Activated CD4-positive, alpha-beta memory T cell treated with anti-CD3 and anti-CD28 coated beads for 36 hours (primary cell): ENCODE measurements around the gene LPIN2. TPM values are rescaled to one million over a fixed set of nuclear protein-coding genes. Genes with fewer than 3 reads are reported as not detected.

ENCODE experiments used
- CTCF ChIA-PET: fragments of 350-600 bp; sonication (Branson Sonifier 250); formaldehyde crosslinking; loops from one replicate; lab custom pipeline; 2021; ENCODE audit warnings: antibody characterized with exemption, inconsistent platforms; lab: Charles Lee
- POLR2A ChIA-PET: fragments of 350-600 bp; sonication (Branson Sonifier 250); formaldehyde crosslinking; loops from one replicate; lab custom pipeline; 2021; ENCODE audit warnings: antibody characterized with exemption; lab: Charles Lee
- DNase-seq: peaks from one replicate; pipeline ENCODE4 v3.0.0-alpha.2; 2020
- H3K27ac Mint-ChIP-seq: one replicate; pipeline ENCODE4 v1.8.0; 2021; ENCODE audit warnings: mixed read lengths
- H3K27me3 Mint-ChIP-seq: one replicate; pipeline ENCODE4 v1.8.0; 2021; ENCODE audit warnings: mixed read lengths
- H3K36me3 Mint-ChIP-seq: one replicate; pipeline ENCODE4 v1.8.0; 2021; ENCODE audit warnings: mixed read lengths
- H3K4me1 Mint-ChIP-seq: one replicate; pipeline ENCODE4 v1.8.0; 2021; ENCODE audit warnings: low read depth, mixed read lengths
- H3K4me3 Mint-ChIP-seq: one replicate; pipeline ENCODE4 v1.8.0; 2021; ENCODE audit warnings: mild to moderate bottlenecking, mixed read lengths
- H3K9me3 Mint-ChIP-seq: one replicate; pipeline ENCODE4 v1.8.0; 2021; ENCODE audit warnings: mixed read lengths
- intact Hi-C: fragments of 100-400 bp; cut with micrococcal nuclease; formaldehyde crosslinking; loops from one replicate; pipeline ENCODE4 v1.15.1; 2023
- total RNA-seq, 2 experiments: library from RNA; stranded (reverse); gene quantifications; one replicate each; pipeline ENCODE4 v1.2.3, GENCODE V29; 2021

The LPIN2 gene
- total RNA-seq, 2 experiments from 2014 or later, result 102 to 107 TPM

DNA sequence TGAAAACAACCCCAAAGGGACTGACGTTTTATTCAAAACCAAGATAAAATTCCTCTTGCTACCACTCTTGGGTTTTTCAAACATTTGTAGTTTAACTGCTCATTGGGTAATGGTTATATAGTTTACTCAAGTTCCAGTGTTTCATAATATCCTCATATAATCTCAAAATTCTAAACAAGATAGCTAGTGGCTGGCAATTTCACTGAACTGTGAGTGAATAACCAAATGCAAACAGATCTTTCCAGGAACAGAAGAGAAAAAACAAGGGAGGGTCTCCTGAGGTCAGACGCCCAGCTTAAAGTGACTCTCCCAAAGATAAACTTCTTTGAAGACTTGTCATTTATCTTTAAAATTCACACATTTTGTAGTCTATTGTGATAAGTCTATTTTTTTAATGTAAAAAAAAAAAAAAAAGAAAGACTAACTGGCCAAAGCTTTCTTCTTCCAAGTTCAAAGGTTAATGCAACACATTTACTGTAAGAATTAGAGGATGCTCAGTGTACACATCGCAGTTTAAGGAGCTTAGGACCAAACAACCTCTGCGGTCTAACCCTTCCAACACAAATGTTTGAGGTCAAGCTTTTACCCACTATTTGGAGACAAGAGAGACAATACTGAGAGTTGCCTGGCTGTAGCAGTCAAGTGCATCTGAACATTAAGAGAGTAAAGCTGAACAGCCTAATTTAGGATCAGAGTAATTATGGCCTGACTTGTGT, 26.6 kb downstream of the LPIN2 start:
- H3K9me3 Mint-ChIP-seq, result peaks cover 2% of the 10 kb centered on the region
- no peaks in the 10 kb centered on the region for H3K27me3 Mint-ChIP-seq
- peaks cover 79% of the 10 kb centered on the region for H3K4me1 Mint-ChIP-seq
- DNase-seq, result no peak
- no peak overlapping the region for H3K4me3 Mint-ChIP-seq
- POLR2A ChIA-PET, result interaction anchor here (0.7 to 1.5 kb wide), 2 partner anchors 14 to 32 kb away, joined by 4 read pairs; no protein-coding TSS in a partner anchor
- CTCF ChIA-PET, result interaction anchor here (0.9 to 6.4 kb wide), 20 partner anchors 8 to 261 kb away, joined by 3 to 185 read pairs (median 13); partner anchors contain the start of gene MYL12A
- intact Hi-C loops, result no loop called here
- peak overlapping the region; percentile 58 for H3K27ac Mint-ChIP-seq
- H3K36me3 Mint-ChIP-seq, result peaks cover 19% of the 10 kb centered on the region

DNA sequence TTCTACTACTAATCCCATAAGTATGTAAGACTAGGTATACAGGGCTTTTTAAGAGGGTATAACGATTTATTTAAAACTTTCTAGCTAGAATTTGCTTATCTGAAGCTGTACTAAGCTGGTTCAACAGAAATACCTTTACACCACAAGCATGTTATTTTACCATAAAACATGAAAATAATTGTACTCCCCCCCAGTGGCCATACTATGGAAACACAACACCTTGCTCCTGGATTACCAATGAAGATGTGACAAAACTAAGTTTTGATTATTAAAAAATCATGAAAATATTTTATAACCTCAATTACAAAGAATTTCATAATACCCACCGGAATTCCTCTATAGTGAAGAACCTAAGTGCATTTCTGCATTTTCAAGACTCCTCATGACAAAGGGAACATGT, 27.3 kb downstream of the LPIN2 start:
- ChIA-PET POLR2A (interaction anchor here (0.8 to 1.5 kb wide), 6 partner anchors 17 to 76 kb away, joined by 4 to 6 read pairs (median 4); partner anchors contain the start of gene LPIN2), CTCF (interaction anchor here (0.7 to 6.4 kb wide), 31 partner anchors 9 to 665 kb away, joined by 3 to 185 read pairs (median 6); partner anchors contain the start of gene MYL12A)
- Mint-ChIP-seq H3K36me3 (peaks cover 19% of the 10 kb centered on the region), H3K27me3 (no peaks in the 10 kb centered on the region), H3K4me1 (peaks cover 74% of the 10 kb centered on the region), H3K9me3 (no peaks in the 10 kb centered on the region), H3K4me3 (no peak overlapping the region), H3K27ac (peak overlapping the region; percentile 58)
- intact Hi-C loops, result loop anchor here (1.0 to 2.0 kb wide), 3 partner anchors 8 to 261 kb away; partner anchors contain the start of gene MYL12A
- no peak for DNase-seq

DNA sequence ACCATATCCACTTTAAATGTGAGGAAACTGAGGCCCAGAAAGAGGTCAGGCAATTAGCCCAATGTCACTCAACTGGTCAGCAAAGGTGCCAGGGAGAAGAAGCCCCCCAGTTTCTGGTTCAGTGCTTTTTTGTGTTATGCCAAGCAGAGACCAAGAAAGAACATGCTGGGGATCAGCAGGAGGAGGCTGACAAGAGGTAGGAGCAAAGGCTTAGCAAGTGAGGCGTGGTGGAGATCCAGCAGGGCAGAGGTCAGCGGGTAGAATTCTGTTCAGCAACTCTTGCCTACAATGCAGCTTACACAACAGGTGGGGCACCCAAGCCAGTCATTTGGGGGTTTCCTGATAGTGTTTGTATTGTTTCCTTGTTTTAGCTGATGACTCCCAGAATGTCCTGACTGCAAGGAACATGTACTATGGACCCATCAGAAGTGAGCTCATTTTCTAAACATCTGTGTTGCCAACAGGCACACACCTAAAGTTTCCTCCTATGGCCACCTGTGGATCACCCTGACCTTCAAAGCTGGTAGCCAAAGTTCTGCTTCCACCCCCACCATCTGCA, 28.2 kb downstream of the LPIN2 start:
- intact Hi-C loops, result loop anchor here (1.0 to 5.0 kb wide), 5 partner anchors 9 to 412 kb away; partner anchors contain the start of genes METTL4, MYL12A, NDC80 and SMCHD1
- CTCF ChIA-PET, result interaction anchor here (0.7 to 6.4 kb wide), 29 partner anchors 8 to 297 kb away, joined by 3 to 185 read pairs (median 6); partner anchors contain the start of gene MYL12A
- Mint-ChIP-seq H3K9me3 (no peaks in the 10 kb centered on the region), H3K36me3 (peaks cover 21% of the 10 kb centered on the region), H3K4me1 (peaks cover 75% of the 10 kb centered on the region), H3K27ac (peak overlapping the region; percentile 73), H3K4me3 (no peak overlapping the region), H3K27me3 (no peaks in the 10 kb centered on the region)
- DNase-seq, result no peak
- POLR2A ChIA-PET, result interaction anchor here (0.6 to 1.3 kb wide), 6 partner anchors 16 to 77 kb away, joined by 3 to 6 read pairs (median 4); partner anchors contain the start of gene LPIN2

DNA sequence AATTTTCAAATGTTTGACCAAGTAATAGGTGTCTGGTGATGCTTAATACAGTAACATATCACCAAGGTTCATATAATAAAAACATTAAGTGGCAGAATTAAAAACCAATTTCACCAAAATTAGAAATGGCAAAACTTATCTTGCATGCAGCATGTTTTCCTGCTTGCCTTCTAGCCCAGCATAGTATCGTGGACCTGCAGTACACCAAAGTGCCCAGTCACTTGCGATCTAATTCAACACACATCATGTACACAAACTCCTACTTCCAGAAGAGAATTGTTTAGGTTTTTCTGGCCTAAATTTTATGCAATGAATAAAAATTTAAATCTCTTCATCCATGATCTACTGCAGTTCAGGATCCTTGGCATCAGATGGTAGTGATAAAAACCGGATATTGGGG, 28.9 kb downstream of the LPIN2 start:
- Mint-ChIP-seq H3K27ac (peak overlapping the region; percentile 73), H3K4me3 (no peak overlapping the region), H3K36me3 (peaks cover 24% of the 10 kb centered on the region), H3K27me3 (no peaks in the 10 kb centered on the region), H3K9me3 (no peaks in the 10 kb centered on the region), H3K4me1 (peaks cover 76% of the 10 kb centered on the region)
- DNase-seq, result no peak
- intact Hi-C loops, result loop anchor here (2.0 to 5.0 kb wide), 3 partner anchors 263 to 412 kb away; partner anchors contain the start of genes METTL4, MYL12A, NDC80 and SMCHD1
- ChIA-PET POLR2A (no interaction called here), CTCF (interaction anchor here (1.5 to 6.4 kb wide), 5 partner anchors 11 to 59 kb away, joined by 3 to 185 read pairs (median 36); no protein-coding TSS in a partner anchor)

DNA sequence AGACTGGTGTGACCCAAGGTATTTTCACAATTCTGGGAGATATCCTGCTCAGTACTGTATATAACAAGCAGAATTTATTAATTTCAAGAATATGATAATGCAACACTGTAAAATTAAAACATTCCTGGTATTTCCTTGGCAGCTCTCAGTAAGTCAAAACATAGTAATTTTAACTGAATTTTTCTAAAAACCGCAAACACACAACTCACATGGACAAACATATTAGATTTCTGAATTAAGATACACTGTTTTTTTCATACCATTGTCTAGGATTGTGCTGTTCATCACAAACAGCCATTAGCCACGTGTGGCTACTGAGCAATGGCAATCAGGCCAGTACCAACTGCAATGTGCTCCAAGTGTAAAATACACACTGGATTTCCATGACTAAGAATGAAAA, 29.6 kb downstream of the LPIN2 start:
- no peak for DNase-seq
- H3K9me3 Mint-ChIP-seq, result no peaks in the 10 kb centered on the region
- peak overlapping the region; percentile 93 for H3K27ac Mint-ChIP-seq
- H3K36me3 Mint-ChIP-seq, result peaks cover 28% of the 10 kb centered on the region
- peak overlapping the region; percentile 73 for H3K4me3 Mint-ChIP-seq
- H3K4me1 Mint-ChIP-seq, result peaks cover 76% of the 10 kb centered on the region
- intact Hi-C loops, result loop anchor here (5.0 kb wide), 2 partner anchors 326 to 411 kb away; partner anchors contain the start of genes METTL4, NDC80 and SMCHD1
- H3K27me3 Mint-ChIP-seq, result no peaks in the 10 kb centered on the region
- ChIA-PET POLR2A (interaction anchor here (0.6 to 5.3 kb wide), 12 partner anchors 10 to 328 kb away, joined by 3 to 74 read pairs (median 4); partner anchors contain the start of gene SMCHD1), CTCF (interaction anchor here (0.9 to 4.9 kb wide), 14 partner anchors 11 to 263 kb away, joined by 3 to 61 read pairs (median 4); no protein-coding TSS in a partner anchor)

DNA sequence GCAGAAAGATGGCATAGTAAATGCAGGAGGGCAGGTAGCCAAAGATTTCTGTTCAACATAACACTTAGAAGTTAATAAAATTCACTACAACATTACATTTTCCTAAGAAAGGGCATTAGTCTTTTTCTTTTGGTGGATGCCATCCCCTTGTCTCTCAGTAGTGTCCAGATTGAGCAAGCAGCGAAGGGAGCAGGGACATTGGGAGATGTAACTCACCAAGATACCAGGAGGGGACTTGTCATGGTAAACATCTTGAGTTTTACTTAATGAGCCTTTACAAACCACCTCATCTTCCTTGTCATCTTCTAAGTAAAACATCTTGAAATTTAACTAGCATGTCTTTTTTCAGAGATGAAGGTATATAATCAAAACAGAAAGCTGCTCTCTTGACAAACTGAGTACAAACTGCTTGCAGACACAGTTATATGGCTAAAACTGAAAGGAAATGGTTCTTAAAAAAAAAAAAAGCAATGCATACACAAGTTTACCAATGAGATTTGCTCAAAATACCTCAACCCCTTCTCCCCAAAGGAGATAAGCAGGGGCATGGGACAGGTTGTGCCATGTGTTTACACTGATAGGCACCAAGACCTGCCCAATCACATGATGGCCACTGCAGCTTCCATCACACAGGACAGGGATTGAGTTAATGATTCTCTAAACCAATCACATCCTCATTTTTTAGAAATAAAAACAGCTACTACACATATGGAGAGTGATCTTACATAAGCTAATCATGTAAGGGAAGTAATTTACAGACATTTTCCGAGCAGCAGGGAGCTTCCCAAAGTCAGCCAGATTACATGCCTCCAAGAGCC, 30.3 kb downstream of the LPIN2 start:
- DNase-seq, result peak; percentile 60
- CTCF ChIA-PET, result interaction anchor here (0.7 to 4.9 kb wide), 19 partner anchors 10 to 263 kb away, joined by 3 to 61 read pairs (median 4); no protein-coding TSS in a partner anchor
- POLR2A ChIA-PET, result interaction anchor here (0.6 to 5.3 kb wide), 14 partner anchors 11 to 327 kb away, joined by 3 to 74 read pairs (median 4); partner anchors contain the start of gene SMCHD1
- no peaks in the 10 kb centered on the region for H3K27me3 Mint-ChIP-seq
- peak overlapping the region; percentile 93 for H3K27ac Mint-ChIP-seq
- H3K4me1 Mint-ChIP-seq, result peaks cover 77% of the 10 kb centered on the region
- H3K4me3 Mint-ChIP-seq, result peak overlapping the region; percentile 73
- H3K9me3 Mint-ChIP-seq, result no peaks in the 10 kb centered on the region
- intact Hi-C loops, result loop anchor here (5.0 kb wide), 2 partner anchors 325 to 410 kb away; partner anchors contain the start of genes METTL4, NDC80 and SMCHD1
- H3K36me3 Mint-ChIP-seq, result peaks cover 29% of the 10 kb centered on the region

DNA sequence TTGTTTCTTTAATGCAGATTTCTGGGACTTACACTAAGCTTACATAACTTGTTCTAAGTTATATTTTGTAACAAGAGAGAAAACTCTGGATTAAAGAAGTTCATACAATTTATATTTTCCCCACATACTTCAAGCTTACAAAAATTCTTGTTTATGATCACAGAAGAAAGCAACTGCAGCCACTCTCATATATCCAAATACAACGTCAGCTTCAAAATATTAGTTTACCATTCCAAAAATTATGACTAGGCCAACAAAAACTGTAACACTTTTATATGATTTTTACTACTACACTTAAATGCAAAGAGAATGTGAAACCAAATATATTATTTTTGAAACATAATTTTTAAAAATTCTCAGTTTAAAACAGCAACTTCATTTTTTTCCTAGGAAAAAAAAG, 30.9 kb downstream of the LPIN2 start:
- Mint-ChIP-seq H3K4me1 (peaks cover 80% of the 10 kb centered on the region), H3K4me3 (peak overlapping the region; percentile 73), H3K27ac (peak overlapping the region; percentile 93), H3K9me3 (no peaks in the 10 kb centered on the region), H3K27me3 (no peaks in the 10 kb centered on the region), H3K36me3 (peaks cover 31% of the 10 kb centered on the region)
- intact Hi-C loops, result loop anchor here (5.0 kb wide), 2 partner anchors 325 to 410 kb away; partner anchors contain the start of genes METTL4, NDC80 and SMCHD1
- DNase-seq, result no peak
- CTCF ChIA-PET, result interaction anchor here (0.7 to 2.5 kb wide), 8 partner anchors 11 to 216 kb away, joined by 3 to 15 read pairs (median 4); no protein-coding TSS in a partner anchor
- POLR2A ChIA-PET, result interaction anchor here (0.8 to 5.3 kb wide), 7 partner anchors 12 to 49 kb away, joined by 3 to 74 read pairs (median 10); no protein-coding TSS in a partner anchor

DNA sequence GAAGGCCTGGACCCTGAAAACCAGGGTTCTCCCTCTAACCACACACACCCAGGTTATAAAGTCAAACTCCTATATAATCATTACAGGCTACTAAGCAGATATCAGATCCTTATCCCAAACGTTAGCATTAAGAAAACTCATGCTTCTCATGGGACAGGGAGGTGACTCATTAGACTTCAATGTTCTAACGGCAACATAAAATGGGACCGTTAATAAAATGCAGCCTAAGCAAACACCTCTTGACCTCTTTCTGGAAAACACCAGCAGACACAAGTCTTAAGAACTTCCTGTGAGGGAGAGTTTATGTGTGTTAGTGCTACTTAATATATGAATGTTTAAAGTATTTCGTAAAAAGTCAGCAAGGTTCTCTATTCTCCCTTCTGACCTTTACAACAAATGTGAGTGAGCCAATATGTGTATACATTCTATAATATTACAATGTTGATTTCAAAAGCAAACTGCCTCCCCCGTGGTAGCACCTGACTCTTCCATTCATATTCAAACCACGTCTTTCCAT, 31.7 kb downstream of the LPIN2 start:
- DNase-seq, result no peak
- intact Hi-C loops, result loop anchor here (1.0 to 5.0 kb wide), 7 partner anchors 9 to 409 kb away; partner anchors contain the start of genes METTL4, NDC80 and SMCHD1
- H3K27ac Mint-ChIP-seq, result peak overlapping the region; percentile 93
- ChIA-PET CTCF (interaction anchor here (0.8 to 3.2 kb wide), 9 partner anchors 10 to 81 kb away, joined by 4 to 27 read pairs (median 8); no protein-coding TSS in a partner anchor), POLR2A (interaction anchor here (0.8 to 5.6 kb wide), 4 partner anchors 12 to 48 kb away, joined by 4 to 111 read pairs (median 41); no protein-coding TSS in a partner anchor)
- H3K27me3 Mint-ChIP-seq, result no peaks in the 10 kb centered on the region
- no peaks in the 10 kb centered on the region for H3K9me3 Mint-ChIP-seq
- peaks cover 38% of the 10 kb centered on the region for H3K36me3 Mint-ChIP-seq
- peaks cover 84% of the 10 kb centered on the region for H3K4me1 Mint-ChIP-seq
- H3K4me3 Mint-ChIP-seq, result peak overlapping the region; percentile 73

DNA sequence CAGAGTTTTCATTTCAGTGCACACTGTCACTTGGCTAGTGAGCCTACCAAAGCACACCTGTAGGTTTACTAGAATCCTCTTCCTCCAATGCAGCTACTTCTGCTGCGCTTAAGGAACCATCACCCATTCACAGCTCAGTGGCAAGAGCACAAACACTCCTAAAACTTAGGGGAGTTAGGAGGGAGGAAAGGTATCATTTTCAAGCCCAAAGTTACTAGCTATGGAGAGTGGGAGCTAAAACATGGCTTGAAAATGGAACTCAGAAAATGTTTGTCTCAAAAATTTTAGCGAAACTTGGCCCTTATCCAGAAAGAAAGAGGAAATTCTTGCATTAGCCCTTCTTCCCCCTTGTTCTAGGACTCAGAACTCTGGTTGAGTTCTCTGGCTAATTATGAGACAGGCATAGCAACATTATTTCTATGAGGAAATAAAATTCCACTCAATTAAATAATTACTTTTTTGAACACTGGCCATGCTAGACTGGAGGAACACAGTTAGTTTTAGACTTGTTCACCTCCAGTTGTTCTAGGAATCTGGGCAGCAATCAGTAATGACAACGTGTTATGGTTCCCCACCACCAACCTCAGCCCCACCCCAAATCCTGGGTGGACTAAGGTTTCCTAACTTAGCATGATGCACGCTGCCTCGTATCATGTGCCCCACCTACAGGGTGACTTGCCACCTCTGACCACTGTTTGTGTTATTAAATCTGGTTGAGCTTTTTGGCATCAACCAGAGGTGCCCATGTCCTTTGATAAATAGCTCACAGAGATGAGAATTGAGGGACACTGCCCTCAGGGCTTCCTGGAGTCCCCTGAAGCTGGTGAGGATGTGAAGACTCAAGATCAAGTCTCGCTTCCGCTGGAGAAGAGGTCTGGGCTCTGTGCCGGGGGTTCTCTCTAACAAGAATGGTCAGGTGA, 32.8 kb downstream of the LPIN2 start:
- POLR2A ChIA-PET, result interaction anchor here (0.6 to 5.6 kb wide), 6 partner anchors 11 to 270 kb away, joined by 3 to 111 read pairs (median 6); no protein-coding TSS in a partner anchor
- Mint-ChIP-seq H3K27ac (peak overlapping the region; percentile 93), H3K9me3 (no peaks in the 10 kb centered on the region), H3K36me3 (peaks cover 46% of the 10 kb centered on the region), H3K4me3 (peak overlapping the region; percentile 73), H3K27me3 (no peaks in the 10 kb centered on the region), H3K4me1 (peaks cover 86% of the 10 kb centered on the region)
- peak; percentile 61 for DNase-seq
- CTCF ChIA-PET, result interaction anchor here (0.6 to 3.2 kb wide), 13 partner anchors 11 to 266 kb away, joined by 3 to 27 read pairs (median 4); no protein-coding TSS in a partner anchor
- intact Hi-C loops, result loop anchor here (5.0 kb wide), 2 partner anchors 323 to 408 kb away; partner anchors contain the start of genes METTL4, NDC80 and SMCHD1
